HepG2 (cell line): ENCODE results near the gene GRIN3B. TPM values are rescaled to one million over a fixed set of nuclear protein-coding genes. Genes with fewer than 3 reads are reported as not detected.

ENCODE experiments used
- DMAP1 ChIP-seq: IDR thresholded peaks from 2 replicates; pipeline ENCODE4 v1.6.1; 2016
- DPF2 ChIP-seq: sonication (generic); formaldehyde crosslinking; IDR thresholded peaks from 2 replicates; pipeline ENCODE4 v1.4.0; 2020; ENCODE audit warnings: mild to moderate bottlenecking, low read depth, missing genetic modification reagents, borderline replicate concordance
- GPBP1L1 ChIP-seq: sonication (generic); formaldehyde crosslinking; IDR thresholded peaks from 2 replicates; pipeline ENCODE4 v1.5.0; 2020; ENCODE audit warnings: mild to moderate bottlenecking, missing genetic modification reagents
- NPAS2 ChIP-seq: sonication (generic); formaldehyde crosslinking; IDR thresholded peaks from 2 replicates; pipeline ENCODE4 v1.8.0; 2022; ENCODE audit warnings: mild to moderate bottlenecking, missing genetic modification reagents, borderline replicate concordance
- PAXIP1 ChIP-seq: sonication (generic); formaldehyde crosslinking; conservative IDR thresholded peaks from 2 replicates; pipeline ENCODE4 v1.4.0; 2020; ENCODE audit warnings: mild to moderate bottlenecking, missing genetic modification reagents, moderate library complexity
- PBX2 ChIP-seq: IDR thresholded peaks from 2 replicates; pipeline ENCODE4 v1.6.1; 2016; ENCODE audit warnings: control low read depth
- PHF20 ChIP-seq: sonication (generic); formaldehyde crosslinking; IDR thresholded peaks from 2 replicates; pipeline ENCODE4 v1.5.0; 2020; ENCODE audit warnings: mild to moderate bottlenecking, missing genetic modification reagents
- RBAK ChIP-seq: sonication (generic); formaldehyde crosslinking; IDR thresholded peaks from 2 replicates; pipeline ENCODE4 v1.5.1; 2020; ENCODE audit warnings: mild to moderate bottlenecking, missing genetic modification reagents
- RELA ChIP-seq: sonication (generic); formaldehyde crosslinking; IDR thresholded peaks from 2 replicates; pipeline ENCODE4 v1.4.0; 2020; ENCODE audit warnings: missing genetic modification reagents
- SETDB1 ChIP-seq: sonication (generic); formaldehyde crosslinking; IDR thresholded peaks from 2 replicates; pipeline ENCODE4 v1.5.1; 2020; ENCODE audit warnings: missing genetic modification reagents, mild to moderate bottlenecking, borderline replicate concordance
- TBP ChIP-seq: sonication (generic); formaldehyde crosslinking; IDR thresholded peaks from 2 replicates; pipeline ENCODE4 v1.5.0; 2020; ENCODE audit warnings: missing genetic modification reagents
- THAP8 ChIP-seq: sonication (generic); formaldehyde crosslinking; IDR thresholded peaks from 2 replicates; pipeline ENCODE4 v1.5.1; 2020; ENCODE audit warnings: missing genetic modification reagents, mild to moderate bottlenecking, borderline replicate concordance
- ZBTB7B ChIP-seq: sonication (generic); formaldehyde crosslinking; IDR thresholded peaks from 2 replicates; pipeline ENCODE4 v1.4.0; 2020; ENCODE audit warnings: missing genetic modification reagents
- ZNF235 ChIP-seq: sonication (generic); formaldehyde crosslinking; IDR thresholded peaks from 2 replicates; pipeline ENCODE4 v1.8.1; 2023; ENCODE audit warnings: mild to moderate bottlenecking, missing genetic modification reagents, borderline replicate concordance
- ZNF251 ChIP-seq: sonication (generic); formaldehyde crosslinking; IDR thresholded peaks from 2 replicates; pipeline ENCODE4 v1.9.0; 2021; ENCODE audit warnings: mild to moderate bottlenecking, missing genetic modification reagents
- ZNF263 ChIP-seq: sonication (generic); formaldehyde crosslinking; IDR thresholded peaks from 2 replicates; pipeline ENCODE4 v1.4.0; 2020; ENCODE audit warnings: missing genetic modification reagents
- ZNF503 ChIP-seq: sonication (generic); formaldehyde crosslinking; IDR thresholded peaks from 2 replicates; pipeline ENCODE4 v1.4.0; 2020; ENCODE audit warnings: missing genetic modification reagents
- ZNF556 ChIP-seq: sonication (generic); formaldehyde crosslinking; IDR thresholded peaks from 2 replicates; pipeline ENCODE4 v1.4.0; 2020; ENCODE audit warnings: mild to moderate bottlenecking, missing genetic modification reagents, borderline replicate concordance
- ZNF563 ChIP-seq: sonication (generic); formaldehyde crosslinking; IDR thresholded peaks from 2 replicates; pipeline ENCODE4 v1.8.0; 2022; ENCODE audit warnings: mild to moderate bottlenecking, moderate library complexity, missing genetic modification reagents
- ZNF577 ChIP-seq: sonication (generic); formaldehyde crosslinking; IDR thresholded peaks from 2 replicates; pipeline ENCODE4 v1.4.0; 2020; ENCODE audit warnings: mild to moderate bottlenecking, low read depth, missing genetic modification reagents, borderline replicate concordance
- ZSCAN21 ChIP-seq: sonication (generic); formaldehyde crosslinking; IDR thresholded peaks from 2 replicates; pipeline ENCODE4 v1.8.0; 2022; ENCODE audit warnings: mild to moderate bottlenecking, missing genetic modification reagents, moderate library complexity, borderline replicate concordance
- polyA plus RNA-seq, 8 experiments: library from polyadenylated mRNA; depleted of rRNA in 3 of 8; stranded (reverse) in 7 of 8; unstranded in 1 of 8; fragments of >200 nt; fragmentation: Illumina TruSeq in 4 of 8; extraction: Trizol in 4 of 8; gene quantifications; 2 replicates each; pipeline versions ENCODE4 v1.2.1 to v1.2.3, GENCODE V29; 2011 to 2016; ENCODE audit warnings: low read depth in 4 of 8, missing spikeins in 1 of 8, mixed read lengths in 1 of 8; ENCODE audit not compliant: insufficient read depth in 1 of 8
- total RNA-seq, 5 experiments: library from RNA; depleted of rRNA; stranded (reverse); fragments of >200 nt; fragmentation: Illumina TruSeq; extraction: Trizol; gene quantifications; 2 replicates each; pipeline ENCODE4 v1.2.3, GENCODE V29; 2016; ENCODE audit warnings: low read depth in 1 of 5

The GRIN3B gene
- total and polyA plus RNA-seq, 2 of the 13 experiments (the other 11 are each of a cell fraction or from before 2014, with no cell fraction given), result 0.07 to 0.20 TPM

- TF ChIP-seq PAXIP1 (CRISPR knock-in tag), result 0 out of 2 replicates have a peak, but pooled peaks have one; percentile 15
- TF ChIP-seq ZNF556, result no peak
- TF ChIP-seq ZNF577, result no peak
- no peak for TF ChIP-seq DMAP1 (CRISPR knock-in tag)
- no peak for TF ChIP-seq NPAS2
- TF ChIP-seq ZNF503, result no peak
- no peak for TF ChIP-seq ZBTB7B
- TF ChIP-seq SETDB1 (CRISPR knock-in tag), result no peak
- no peak for TF ChIP-seq PHF20 (CRISPR knock-in tag)
- TF ChIP-seq ZNF263 (CRISPR knock-in tag), result no peak
- peak; percentile 99 for TF ChIP-seq PBX2
- TF ChIP-seq ZNF251 (CRISPR knock-in tag), result no peak
- no peak for TF ChIP-seq ZNF563 (CRISPR knock-in tag)
- TF ChIP-seq RBAK (CRISPR knock-in tag), result no peak
- TF ChIP-seq ZNF235 (CRISPR knock-in tag), result 0 out of 2 replicates have a peak, but pooled peaks have one; percentile 45
- TF ChIP-seq GPBP1L1 (CRISPR knock-in tag), result no peak
- TF ChIP-seq RELA, result no peak
- TF ChIP-seq DPF2, result no peak
- no peak for TF ChIP-seq THAP8 (CRISPR knock-in tag)
- TF ChIP-seq ZSCAN21, result peak; percentile 57; the same call in 1 of the 2 replicates
- TF ChIP-seq TBP (CRISPR knock-in tag), result no peak
Measured at GRCh38 chr19:1039646-1040475, 39.6 kb downstream of the GRIN3B start, which contains the start of gene ABCA7 (continued).
